Measurements from ENCODE around the gene LTB. TPM values are rescaled to one million over a fixed set of nuclear protein-coding genes. Genes with fewer than 3 reads are reported as not detected.

Gene LTB
- polyA plus RNA-seq, 3 donors: 12.6 to 25.5 (median 21.6) TPM

GRCh38 chr6:31585491-31585890 lies 3.3 kb upstream of the LTB start:
- H3K4me3 Mint-ChIP-seq: peak overlapping the region; percentile 97 to 98
- H3K4me3 ChIP-seq (replicated peaks in 1 of 3; ENCODE audit: low read depth in 2 of 3, low read length in 3 of 3): peak overlapping the region in 1 of 3 experiments; percentile 98
- WGBS (ENCODE audit: insufficient coverage): 34% methylated on average over 2 of the region's 2 CpGs

More at GRCh38 chr6:31585491-31585890, 3.3 kb upstream of the LTB start:
- intact Hi-C loops (cut with micrococcal nuclease): no loop called here
- Histone ChIP-seq H3K36me3 (replicated peaks in 1 of 2; ENCODE audit: control insufficient read depth in 1 of 2, insufficient read depth in 2 of 2, low read length in 2 of 2) (peaks cover 12 to 17% of the 10 kb centered on the region in 2 donors), H3K27me3 (ENCODE audit: control insufficient read depth in 2 of 2, insufficient read depth in 2 of 2, low read length in 2 of 2) (no peaks in the 10 kb centered on the region), H2AFZ (ENCODE audit: insufficient read depth, low read depth, low read length, poor library complexity, severe bottlenecking) (peak overlapping the region; percentile 9), H3K79me2 (ENCODE audit: insufficient read depth, low read length) (peaks cover 78% of the 10 kb centered on the region), H3K4me1 (ENCODE audit: control insufficient read depth in 1 of 2, insufficient read depth in 2 of 2, low read length in 2 of 2) (peaks cover 77 to 92% of the 10 kb centered on the region in 2 donors), H3K9me3 (replicated peaks in 1 of 2; ENCODE audit: control insufficient read depth in 1 of 2, insufficient read depth in 1 of 2, low read length in 2 of 2) (no peaks in the 10 kb centered on the region), H3K9ac (ENCODE audit: insufficient read depth, low read length, poor library complexity, severe bottlenecking) (no peak overlapping the region), H3K27ac (ENCODE audit: low read depth in 1 of 2, low read length in 2 of 2) (peak overlapping the region; percentile 80 to 85), H3K4me2 (replicated peaks; ENCODE audit: extremely low read depth, low read length, poor library complexity, severe bottlenecking) (peak overlapping the region; percentile 99), H4K20me1 (ENCODE audit: insufficient read depth, low read length) (peaks cover 24% of the 10 kb centered on the region)
- Mint-ChIP-seq H3K4me1 (peaks cover 85% of the 10 kb centered on the region), H3K36me3 (peaks cover 25 to 29% of the 10 kb centered on the region in 2 donors), H3K9me3 (peaks cover 0 to 5% (median 0%) of the 10 kb centered on the region in 7 donors), H3K27me3 (ENCODE audit: low read depth in 3 of 3) (peaks cover 0 to 5% (median 3%) of the 10 kb centered on the region in 3 donors), H3K27ac (peak overlapping the region; percentile 84 to 97 (median 95))
- peak in 2 of 3 donors; percentile 35 to 50 for DNase-seq
- TF ChIP-seq CTCF (IDR thresholded peaks at IDR 0.05): peak; percentile 60

All from CD14-positive monocyte (primary cell).